NT2/D1 (cell line): ENCODE data around the gene PDSS2.

Experiments used
- YY1 ChIP-seq: IDR thresholded peaks from 2 replicates; pipeline ENCODE4 v1.6.1; 2011; ENCODE audit not compliant: insufficient read length, insufficient read depth
- ZNF274 ChIP-seq: IDR thresholded peaks from 2 replicates; pipeline ENCODE4 v1.6.1; 2011; ENCODE audit warnings: mild to moderate bottlenecking, low read depth, low read length

DNA sequence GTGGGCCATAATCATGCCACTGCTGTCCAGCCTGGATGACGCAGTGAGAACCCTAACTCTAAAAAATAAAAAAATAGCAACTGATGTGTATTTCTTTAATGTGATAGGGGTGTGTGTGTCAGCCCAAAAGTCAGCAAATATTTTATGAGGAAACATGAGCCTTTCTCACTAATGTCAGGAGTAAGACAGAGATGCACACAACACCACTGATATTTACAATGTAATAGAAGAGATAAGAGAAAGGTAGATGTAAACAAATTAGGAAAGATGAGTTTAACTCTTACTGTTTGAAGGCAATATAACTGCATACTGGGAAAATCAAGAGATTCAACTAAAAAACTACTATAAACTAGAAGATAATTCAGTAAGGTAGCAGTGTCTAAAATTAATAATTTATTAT is 244.0 kb downstream of the PDSS2 start:
- no peak for TF ChIP-seq ZNF274
- TF ChIP-seq YY1 = no peak
